NCI-H1436 (cell line): Measurements from ENCODE around the gene SDHAF2.
A peak's percentile ranks its signal among the peaks of the same experiment; 100 is the strongest.
"Not testable (repeated sequence)": the region's sequence is repeated elsewhere in the genome, so short reads cannot be mapped to it uniquely, and the experiment has no call there.

Experiments used
- DNase-seq: peaks from one replicate; lab custom pipeline; 2025; lab: John Stamatoyannopoulos, UW

Gene SDHAF2

GRCh38 chr11:61429691-61430582, at the start of gene SDHAF2, which contains the start of gene CPSF7:
TSS of gene SDHAF2 (plus strand) at chr11:61430124. CDS start at chr11:61430147, 23 bp downstream.
TSS of gene CPSF7 (minus strand) at chr11:61429975. CDS start at chr11:61429235, 740 bp downstream.
- DNase-seq: peak; percentile 94

GRCh38 chr11:61380884-61381283, 49.0 kb upstream of the SDHAF2 start:
- DNase-seq: no peak

GRCh38 chr11:61383859-61384258, 46.1 kb upstream of the SDHAF2 start:
- DNase-seq: not testable (repeated sequence)

GRCh38 chr11:61384271-61385242, 45.4 kb upstream of the SDHAF2 start:
- DNase-seq: no peak

GRCh38 chr11:61390161-61390560, 39.8 kb upstream of the SDHAF2 start:
- DNase-seq: no peak

- no peak for DNase-seq
Observed at GRCh38 chr11:61392981-61393595, 36.8 kb upstream of the SDHAF2 start.

GRCh38 chr11:61401173-61401572, 28.8 kb upstream of the SDHAF2 start:
- DNase-seq: no peak

- no peak for DNase-seq
Observed at GRCh38 chr11:61401573-61401972, 28.4 kb upstream of the SDHAF2 start.

- DNase-seq: no peak
Observed at GRCh38 chr11:61403658-61404057, 26.3 kb upstream of the SDHAF2 start.

GRCh38 chr11:61404103-61404502, 25.8 kb upstream of the SDHAF2 start:
- DNase-seq: no peak

GRCh38 chr11:61404641-61405040, 25.3 kb upstream of the SDHAF2 start:
- DNase-seq: no peak

GRCh38 chr11:61406067-61406466, 23.9 kb upstream of the SDHAF2 start:
- no peak for DNase-seq

GRCh38 chr11:61406991-61407728, 22.8 kb upstream of the SDHAF2 start:
- no peak for DNase-seq

GRCh38 chr11:61411589-61411988, 18.3 kb upstream of the SDHAF2 start:
- no peak for DNase-seq

- no peak for DNase-seq
Observed at GRCh38 chr11:61413496-61413895, 16.4 kb upstream of the SDHAF2 start.

GRCh38 chr11:61414547-61414946, 15.4 kb upstream of the SDHAF2 start:
- no peak for DNase-seq

GRCh38 chr11:61415381-61415780, 14.5 kb upstream of the SDHAF2 start:
- no peak for DNase-seq

GRCh38 chr11:61416941-61417340, 13.0 kb upstream of the SDHAF2 start:
- DNase-seq: no peak

- no peak for DNase-seq
Observed at GRCh38 chr11:61417670-61418069, 12.3 kb upstream of the SDHAF2 start.

- no peak for DNase-seq
Observed at GRCh38 chr11:61418136-61418535, 11.8 kb upstream of the SDHAF2 start.

GRCh38 chr11:61422226-61422625, 7.7 kb upstream of the SDHAF2 start:
- DNase-seq: no peak
